ENCODE measurements around the gene HOXA13. TPM values are rescaled to one million over a fixed set of nuclear protein-coding genes. Genes with fewer than 3 reads are reported as not detected.

Gene HOXA13
- total and polyA plus RNA-seq, 10 of the 15 experiments (the other 5 are each of a cell fraction or from before 2014, with no cell fraction given) = not detected

- no peak for TF ChIP-seq ATF3 (IDR thresholded peaks at IDR 0.05; ENCODE audit: borderline replicate concordance, extremely low read depth, low read depth, low read length)
Measured at GRCh38 chr7:27150568-27151340, 49.1 kb downstream of the HOXA13 start (continued).

GRCh38 chr7:27149842-27150567 is 49.9 kb downstream of the HOXA13 start:
- Histone ChIP-seq H2AFZ (ENCODE audit: control insufficient read depth, low read depth, low read length) (peak overlapping the region; percentile 46), H4K20me1 (ENCODE audit: control insufficient read depth, insufficient read depth) (no peaks in the 10 kb centered on the region), H3K79me2 (ENCODE audit: control insufficient read depth, insufficient read depth, low read length) (no peaks in the 10 kb centered on the region), H3K4me1 (ENCODE audit: control insufficient read depth, insufficient read depth, low read length) (no peaks in the 10 kb centered on the region; the same call in 1 of the 2 replicates), H3K9ac (ENCODE audit: control insufficient read depth, insufficient read depth, low read length) (no peak overlapping the region), H3K36me3 (ENCODE audit: control insufficient read depth in 2 of 2, insufficient read depth in 2 of 2, low read length in 1 of 2) (no peaks in the 10 kb centered on the region), H3K4me2 (ENCODE audit: control insufficient read depth, insufficient read depth) (peak overlapping the region; percentile 91), H3K9me3 (replicated peaks; ENCODE audit: control insufficient read depth, insufficient read depth, low read length) (no peaks in the 10 kb centered on the region; the same call in 2 of the 3 replicates), H3K4me3 (no peak overlapping the region), H3K27ac (ENCODE audit: control insufficient read depth, insufficient read depth) (no peak overlapping the region), H3K27me3 (replicated peaks in 1 of 2; ENCODE audit: control insufficient read depth in 2 of 2, insufficient read depth in 2 of 2, low read length in 1 of 2) (peaks cover 15 to 54% of the 10 kb centered on the region in 2 experiments)
- SMC1A ChIA-PET (ENCODE audit: uncharacterized antibody, unreplicated experiment) = interaction anchor here (0.6 to 3.2 kb wide), 16 partner anchors 9 to 1257 kb away, joined by 3 to 17 read pairs (median 4); partner anchors contain the start of gene SKAP2
- 27% methylated on average over 13 of the region's 13 CpGs for WGBS (ENCODE audit: insufficient coverage, insufficient replicate concordance, low lambda C conversion rate, missing lambda C conversion rate)
- peak; percentile 37 for ATAC-seq
- no peak for TF ChIP-seq MTA2 (IDR thresholded peaks at IDR 0.05; ENCODE audit: low read depth)
- TF ChIP-seq CEBPB (IDR thresholded peaks at IDR 0.05; ENCODE audit: borderline replicate concordance in 1 of 2, low read depth in 2 of 2, low read length in 2 of 2) = no peak
- TF ChIP-seq ZBED1 (IDR thresholded peaks at IDR 0.05; ENCODE audit: borderline replicate concordance) = no peak
- TF ChIP-seq TAF1 (IDR thresholded peaks at IDR 0.05; ENCODE audit: borderline replicate concordance, low read depth, low read length) = no peak
- no peak for TF ChIP-seq REST (IDR thresholded peaks at IDR 0.05; ENCODE audit: low read depth, low read length)
- TF ChIP-seq IRF4 (IDR thresholded peaks at IDR 0.05; ENCODE audit: low read depth, low read length) = no peak
- no peak for TF ChIP-seq EGR1 (IDR thresholded peaks at IDR 0.05; ENCODE audit: borderline replicate concordance in 1 of 2, low read depth in 2 of 2, low read length in 2 of 2)
- intact Hi-C loops (cut with micrococcal nuclease; ENCODE audit: unreplicated experiment) = no loop called here
- FAIRE-seq = no peak
- CTCF ChIA-PET = interaction anchor here (0.5 to 5.5 kb wide), 21 partner anchors 9 to 780 kb away, joined by 3 to 38 read pairs (median 5); partner anchors contain the start of gene HOXA1
- POLR2A ChIA-PET = interaction anchor here (0.5 to 1.2 kb wide), 3 partner anchors 52 to 86 kb away, joined by 3 read pairs; no protein-coding TSS in a partner anchor
- RAD21 ChIA-PET (ENCODE audit: unreplicated experiment) = interaction anchor here (0.6 to 2.8 kb wide), 12 partner anchors 11 to 467 kb away, joined by 3 to 10 read pairs (median 4); no protein-coding TSS in a partner anchor
- no TSS peak for BruUV-seq (replicated peaks)
- in situ Hi-C loops (cut with MboI) = loop anchor here (25.0 kb wide), 1 partner anchor 1063 kb away; no protein-coding TSS in a partner anchor
- DNase-seq (ENCODE audit: low read depth, low spot score) = no peak
